IPS DF 6.9 (cell line): ENCODE results near the gene STXBP1.

ENCODE experiments used
- DNase-seq: peaks from one replicate; pipeline ENCODE4 v3.0.0-alpha.2; 2013; ENCODE audit warnings: low read depth, low spot score
- H3K27ac ChIP-seq: one replicate; pipeline ENCODE4 v1.5.1; 2013; ENCODE audit warnings: low read length, control low read depth
- H3K27me3 ChIP-seq: 2 replicates; pipeline ENCODE4 v1.6.1; 2013; ENCODE audit warnings: mild to moderate bottlenecking, low read length; ENCODE audit not compliant: control insufficient read depth, insufficient read depth
- H3K36me3 ChIP-seq: 2 replicates; pipeline ENCODE4 v1.6.1; 2013; ENCODE audit warnings: low read length; ENCODE audit not compliant: control insufficient read depth, insufficient read depth
- H3K4me1 ChIP-seq: 2 replicates; pipeline ENCODE4 v1.6.1; 2013; ENCODE audit warnings: low read length; ENCODE audit not compliant: control insufficient read depth, insufficient read depth
- H3K4me3 ChIP-seq: 2 replicates; pipeline ENCODE4 v1.5.1; 2013; ENCODE audit warnings: mild to moderate bottlenecking, low read length
- H3K9me3 ChIP-seq: 2 replicates; pipeline ENCODE4 v1.6.1; 2013; ENCODE audit warnings: low read length, inconsistent platforms; ENCODE audit not compliant: control insufficient read depth, insufficient read depth
- WGBS: extraction: QIAGEN DNeasy Blood & Tissue Kit; methylation state at CpG from one replicate; pipeline ENCODE4 v1.1.7; 2013; ENCODE audit warnings: mixed read lengths, missing lambda C conversion rate; ENCODE audit not compliant: insufficient read length, insufficient coverage; 5-methylcytosine and 5-hydroxymethylcytosine counted together

The STXBP1 gene

DNA sequence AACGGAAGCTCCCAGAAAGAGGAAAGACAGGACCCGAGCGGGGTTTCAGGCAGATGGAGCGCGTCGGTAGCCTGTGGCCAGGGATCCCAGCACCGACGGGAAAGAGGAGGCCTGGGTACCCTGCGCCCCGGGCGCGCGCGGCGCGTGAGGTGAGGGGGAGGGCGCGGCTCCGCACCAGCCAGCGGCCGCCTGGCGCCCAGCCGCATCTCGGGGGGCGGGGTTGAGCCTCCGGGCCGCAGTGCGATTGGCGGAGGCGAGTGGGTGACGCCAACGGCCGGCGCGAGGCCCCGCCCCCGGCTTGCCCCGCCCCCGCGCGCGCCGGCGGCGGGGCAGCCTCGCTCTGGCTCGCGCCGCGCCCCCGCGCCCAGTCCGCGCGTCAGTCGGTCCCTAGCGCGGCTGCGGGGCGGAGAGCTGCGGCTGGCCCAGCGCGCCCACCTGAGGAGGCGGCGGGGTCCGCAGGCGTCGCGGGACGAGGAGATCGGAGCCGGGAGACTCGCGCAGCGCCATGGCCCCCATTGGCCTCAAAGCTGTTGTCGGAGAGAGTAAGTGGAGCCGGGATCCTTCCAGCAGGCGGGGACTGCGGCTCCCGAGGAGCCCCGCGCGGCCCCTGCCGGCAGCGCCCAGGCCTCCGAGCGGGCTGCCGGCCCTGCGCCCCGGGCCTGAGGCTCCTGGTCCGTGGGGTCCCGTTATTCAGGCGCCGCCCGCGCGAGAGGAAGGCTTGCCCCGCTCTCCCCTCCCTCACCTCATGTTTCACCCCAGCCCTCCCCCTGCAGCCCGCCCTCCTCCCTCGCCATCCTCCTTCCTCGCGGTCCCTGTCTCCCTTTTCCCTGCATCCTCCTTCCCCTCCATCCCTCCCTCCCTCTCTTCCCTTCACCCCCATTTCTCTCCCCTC lies at the start of gene STXBP1:
TSS of gene STXBP1 (plus strand) at position 379 of the 892 bp plus-strand sequence. CDS start at position 506, 127 bp downstream.
- H3K27me3 ChIP-seq = no peaks in the 10 kb centered on the region
- no peaks in the 10 kb centered on the region for H3K36me3 ChIP-seq
- H3K9me3 ChIP-seq = no peaks in the 10 kb centered on the region
- no peaks in the 10 kb centered on the region for H3K4me1 ChIP-seq
- peak within 1 kb of the TSS; percentile 75 for H3K4me3 ChIP-seq
- H3K27ac ChIP-seq = no peak within 1 kb of the TSS
- no CpG with 5 or more reads among the region's 102 CpGs for WGBS
- DNase-seq = no peak

DNA sequence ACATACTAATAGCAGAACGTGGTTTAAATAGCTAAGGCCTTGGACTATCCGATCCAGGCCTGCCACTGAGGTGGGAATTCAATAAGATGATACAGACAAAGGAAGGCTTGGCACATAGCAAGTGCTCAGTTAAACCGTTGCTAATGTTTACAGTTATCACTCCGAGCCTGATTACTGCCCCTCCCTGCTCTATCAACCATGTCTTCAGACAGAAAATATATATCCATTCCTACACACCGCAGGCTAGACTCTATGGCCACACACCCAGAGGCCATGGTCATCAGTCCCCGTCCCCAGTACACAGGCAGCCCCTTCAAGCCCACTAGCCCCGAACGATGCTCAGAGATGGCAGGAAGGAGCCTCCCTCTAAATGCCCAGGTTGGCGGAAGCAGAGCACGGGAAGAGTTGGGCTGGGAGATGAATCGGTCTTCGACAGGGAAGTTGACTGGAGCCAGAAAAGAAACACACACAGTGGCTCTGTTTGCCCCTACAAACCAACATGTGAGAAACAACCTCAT lies 49.7 kb upstream of the STXBP1 start:
- Histone ChIP-seq H3K4me3 (no peak overlapping the region), H3K36me3 (no peaks in the 10 kb centered on the region), H3K27me3 (no peaks in the 10 kb centered on the region), H3K9me3 (no peaks in the 10 kb centered on the region), H3K27ac (no peak overlapping the region), H3K4me1 (peaks cover 8% of the 10 kb centered on the region)
- no peak for DNase-seq
- no CpG with 5 or more reads among the region's 12 CpGs for WGBS

DNA sequence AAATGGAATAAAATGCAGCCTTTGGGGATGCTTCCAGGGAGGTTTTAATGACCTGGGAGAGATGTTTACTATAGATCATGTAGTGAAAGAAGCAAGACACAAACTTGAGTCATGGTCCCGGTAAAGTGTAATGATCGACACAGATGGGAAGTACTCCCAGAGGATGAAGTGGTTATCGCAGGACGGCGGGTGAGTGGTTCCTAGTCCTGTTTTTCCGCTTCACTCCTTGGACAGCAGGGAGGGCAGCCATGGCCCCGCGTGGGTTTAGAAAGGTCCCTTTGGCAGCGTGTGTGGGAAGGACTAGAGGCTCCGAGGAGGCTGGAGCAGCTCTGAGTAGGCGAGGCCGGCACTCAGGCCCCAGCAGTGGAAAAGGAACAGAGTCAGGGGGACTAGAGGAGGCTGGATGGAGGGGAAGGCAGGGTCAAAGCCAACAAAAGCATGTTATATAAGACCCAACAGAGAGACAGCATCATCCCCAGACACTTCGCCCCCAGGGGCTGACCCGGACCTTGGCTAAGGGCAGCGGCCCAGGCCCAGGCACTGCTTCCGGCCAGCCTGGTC lies 49.2 kb upstream of the STXBP1 start:
- H3K4me3 ChIP-seq = no peak overlapping the region
- H3K27ac ChIP-seq = no peak overlapping the region
- no peaks in the 10 kb centered on the region for H3K27me3 ChIP-seq
- H3K9me3 ChIP-seq = no peaks in the 10 kb centered on the region
- peaks cover 10% of the 10 kb centered on the region for H3K4me1 ChIP-seq
- no peak for DNase-seq
- WGBS = no CpG with 5 or more reads among the region's 16 CpGs
- H3K36me3 ChIP-seq = no peaks in the 10 kb centered on the region

GRCh38 chr9:127563579-127563978 lies 48.5 kb upstream of the STXBP1 start:
- Histone ChIP-seq H3K9me3 (no peaks in the 10 kb centered on the region), H3K4me3 (no peak overlapping the region), H3K36me3 (no peaks in the 10 kb centered on the region), H3K4me1 (peaks cover 10% of the 10 kb centered on the region), H3K27ac (no peak overlapping the region), H3K27me3 (no peaks in the 10 kb centered on the region)
- no peak for DNase-seq
- whole genome bisulfite sequencing = no CpG with 5 or more reads among the region's 13 CpGs

- DNase-seq = no peak
- no peaks in the 10 kb centered on the region for H3K36me3 ChIP-seq
- H3K4me3 ChIP-seq = no peak overlapping the region
- peaks cover 9% of the 10 kb centered on the region for H3K4me1 ChIP-seq
- H3K9me3 ChIP-seq = no peaks in the 10 kb centered on the region
- H3K27ac ChIP-seq = no peak overlapping the region
- no CpG with 5 or more reads among the region's 11 CpGs for WGBS
- H3K27me3 ChIP-seq = no peaks in the 10 kb centered on the region
These were observed 46.8 kb upstream of the STXBP1 start for GRCh38 chr9:127565231-127565630.

- Histone ChIP-seq H3K9me3 (no peaks in the 10 kb centered on the region), H3K4me3 (no peak overlapping the region), H3K27ac (no peak overlapping the region), H3K27me3 (no peaks in the 10 kb centered on the region), H3K4me1 (peaks cover 6% of the 10 kb centered on the region), H3K36me3 (no peaks in the 10 kb centered on the region)
- WGBS = no CpG with 5 or more reads among the region's 11 CpGs
- no peak for DNase-seq
These were observed 45.6 kb upstream of the STXBP1 start for GRCh38 chr9:127566351-127567001.

GRCh38 chr9:127567035-127567729 lies 44.9 kb upstream of the STXBP1 start:
- Histone ChIP-seq H3K27ac (no peak overlapping the region), H3K4me1 (peaks cover 6% of the 10 kb centered on the region), H3K9me3 (no peaks in the 10 kb centered on the region), H3K36me3 (no peaks in the 10 kb centered on the region), H3K4me3 (no peak overlapping the region; the same call in 1 of the 2 replicates), H3K27me3 (no peaks in the 10 kb centered on the region)
- no CpG with 5 or more reads among the region's 16 CpGs for WGBS
- DNase-seq = no peak

DNA sequence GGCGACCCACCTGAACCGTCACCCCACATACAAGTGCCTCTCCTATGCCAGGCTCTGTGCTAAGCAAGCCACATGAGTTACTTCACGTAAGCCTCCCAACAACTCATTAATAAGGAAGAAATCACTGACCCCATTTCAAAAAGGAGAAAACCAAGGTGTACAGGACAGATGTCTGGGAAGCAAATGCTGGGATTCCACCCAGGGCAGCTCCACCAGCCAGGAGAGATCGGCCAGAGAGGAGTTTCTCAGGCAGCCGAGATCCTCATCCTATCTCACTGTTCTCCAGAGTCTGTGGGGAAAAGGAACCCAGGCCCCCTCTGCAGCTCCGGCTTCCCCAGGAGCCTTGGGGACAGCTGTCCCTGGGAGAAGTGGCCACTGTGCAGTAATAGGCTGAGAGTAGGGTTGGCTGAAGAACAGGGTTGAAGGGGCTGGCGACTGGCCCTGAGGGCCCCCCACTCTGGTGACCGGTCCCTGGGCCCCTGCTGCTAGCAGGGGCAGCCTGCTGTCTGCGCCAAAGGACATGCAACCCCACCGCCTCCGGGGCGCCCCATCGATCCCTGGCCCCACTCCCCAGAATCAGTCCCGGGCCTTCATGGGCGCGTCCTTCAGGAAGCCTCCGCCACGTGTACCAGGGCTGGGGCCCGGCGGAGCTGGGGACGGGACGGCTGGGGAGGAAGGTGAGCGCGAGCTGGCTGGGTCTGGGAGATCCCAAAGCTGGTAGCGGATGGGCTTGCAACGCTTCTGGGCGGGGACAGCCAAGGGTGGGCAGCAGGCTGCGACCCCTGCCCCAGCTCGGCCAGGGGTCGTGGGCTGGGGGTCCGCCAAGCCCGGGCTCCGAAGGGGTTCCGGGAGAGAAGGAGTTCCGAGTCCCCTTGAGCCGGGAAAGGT lies 44.1 kb upstream of the STXBP1 start:
- peaks cover 6% of the 10 kb centered on the region for H3K4me1 ChIP-seq
- no peak for DNase-seq
- no peak overlapping the region for H3K27ac ChIP-seq
- H3K27me3 ChIP-seq = no peaks in the 10 kb centered on the region
- no peaks in the 10 kb centered on the region for H3K9me3 ChIP-seq
- no peaks in the 10 kb centered on the region for H3K36me3 ChIP-seq
- H3K4me3 ChIP-seq = peak overlapping the region; percentile 67; the same call in 1 of the 2 replicates
- WGBS = no CpG with 5 or more reads among the region's 36 CpGs

GRCh38 chr9:127568618-127568970 lies 43.5 kb upstream of the STXBP1 start:
- Histone ChIP-seq H3K9me3 (no peaks in the 10 kb centered on the region), H3K27me3 (no peaks in the 10 kb centered on the region), H3K4me1 (peaks cover 6% of the 10 kb centered on the region), H3K4me3 (peak overlapping the region; percentile 67; the same call in 1 of the 2 replicates), H3K27ac (no peak overlapping the region), H3K36me3 (no peaks in the 10 kb centered on the region)
- no CpG with 5 or more reads among the region's 50 CpGs for WGBS
- DNase-seq = no peak
